ENCODE data around the gene TMC1. TPM values are rescaled to one million over a fixed set of nuclear protein-coding genes. Genes with fewer than 3 reads are reported as not detected.

TMC1 gene
- total RNA-seq, 4 donors from 2014 or later: 0.12 to 0.56 (median 0.13) TPM; not detected in 1

DNA sequence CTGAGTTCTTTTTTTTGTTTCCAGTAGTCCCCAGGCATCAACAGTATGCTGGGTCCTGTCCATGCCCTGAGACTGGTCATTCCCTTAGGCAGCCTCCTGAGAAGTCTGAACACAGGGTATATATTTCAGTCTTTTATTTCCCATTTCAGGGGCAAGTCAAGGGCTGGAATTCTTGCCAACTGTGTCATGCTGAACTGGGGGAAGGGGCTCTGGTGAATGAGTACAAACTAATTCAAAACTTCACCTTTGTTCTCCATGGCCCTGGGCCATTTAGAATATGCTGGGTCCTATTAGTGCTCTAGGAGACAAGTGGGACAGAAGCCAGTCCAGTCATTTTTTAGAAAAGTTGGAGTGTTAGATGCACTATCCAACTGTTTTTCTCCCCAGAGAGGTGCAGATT lies 170.3 kb downstream of the TMC1 start:
- DNase-seq (ENCODE audit: low spot score) (no peak), ATAC-seq (ENCODE audit: low FRiP score) (no peak)
- TF ChIP-seq, protein P1, sequence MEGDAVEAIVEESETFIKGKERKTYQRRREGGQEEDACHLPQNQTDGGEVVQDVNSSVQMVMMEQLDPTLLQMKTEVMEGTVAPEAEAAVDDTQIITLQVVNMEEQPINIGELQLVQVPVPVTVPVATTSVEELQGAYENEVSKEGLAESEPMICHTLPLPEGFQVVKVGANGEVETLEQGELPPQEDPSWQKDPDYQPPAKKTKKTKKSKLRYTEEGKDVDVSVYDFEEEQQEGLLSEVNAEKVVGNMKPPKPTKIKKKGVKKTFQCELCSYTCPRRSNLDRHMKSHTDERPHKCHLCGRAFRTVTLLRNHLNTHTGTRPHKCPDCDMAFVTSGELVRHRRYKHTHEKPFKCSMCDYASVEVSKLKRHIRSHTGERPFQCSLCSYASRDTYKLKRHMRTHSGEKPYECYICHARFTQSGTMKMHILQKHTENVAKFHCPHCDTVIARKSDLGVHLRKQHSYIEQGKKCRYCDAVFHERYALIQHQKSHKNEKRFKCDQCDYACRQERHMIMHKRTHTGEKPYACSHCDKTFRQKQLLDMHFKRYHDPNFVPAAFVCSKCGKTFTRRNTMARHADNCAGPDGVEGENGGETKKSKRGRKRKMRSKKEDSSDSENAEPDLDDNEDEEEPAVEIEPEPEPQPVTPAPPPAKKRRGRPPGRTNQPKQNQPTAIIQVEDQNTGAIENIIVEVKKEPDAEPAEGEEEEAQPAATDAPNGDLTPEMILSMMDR (IDR thresholded peaks at IDR 0.05): no peak

DNA sequence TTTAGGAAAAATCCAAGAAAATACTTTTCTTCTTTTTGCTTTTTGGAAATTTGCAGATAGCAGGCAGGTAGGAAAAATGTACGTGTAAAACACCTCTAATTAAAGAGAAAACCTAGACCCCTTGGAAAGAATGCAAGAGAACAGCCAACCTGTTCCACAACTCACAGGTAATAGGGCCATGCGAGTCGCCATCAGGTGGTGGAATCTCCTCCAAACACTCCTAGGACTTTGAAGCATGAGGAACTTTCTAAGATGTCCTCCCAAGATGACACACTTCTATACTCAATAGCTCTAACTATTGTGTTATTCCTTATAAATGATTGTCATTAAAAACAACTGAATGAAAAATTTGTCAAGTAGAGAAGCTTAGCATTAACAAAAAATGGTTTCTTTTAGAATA lies 174.0 kb downstream of the TMC1 start:
- ATAC-seq (ENCODE audit: low FRiP score) (no peak), DNase-seq (ENCODE audit: low spot score) (no peak)
- TF ChIP-seq, protein P1 (IDR thresholded peaks at IDR 0.05): no peak

- TF ChIP-seq, protein P1 (IDR thresholded peaks at IDR 0.05): no peak
- no peak for ATAC-seq (ENCODE audit: low FRiP score)
- DNase-seq (ENCODE audit: low spot score): no peak
Measured at GRCh38 chr9:72696511-72696910, 175.1 kb downstream of the TMC1 start.

DNA sequence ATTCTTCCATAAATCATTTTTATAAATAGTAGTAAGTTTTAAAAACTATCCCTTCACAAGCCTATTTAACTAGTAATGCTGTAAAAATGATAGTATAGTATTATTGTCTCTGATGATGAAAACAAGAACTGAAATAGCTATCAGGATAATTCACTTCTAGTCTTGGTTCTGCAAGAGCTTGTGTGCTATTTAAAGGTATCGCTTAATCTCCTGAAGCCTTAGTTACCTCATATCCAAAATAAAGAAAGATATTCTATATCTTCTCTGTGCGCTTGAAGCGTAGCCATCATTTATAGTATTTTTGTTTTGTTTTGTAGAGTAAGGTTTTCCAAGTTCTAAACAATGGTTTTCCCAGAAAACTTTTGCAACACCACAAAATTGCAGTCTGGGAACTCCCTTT lies 180.1 kb downstream of the TMC1 start:
- DNase-seq (ENCODE audit: low spot score): no peak
- no peak for ATAC-seq (ENCODE audit: low FRiP score)
- TF ChIP-seq, protein P1 (IDR thresholded peaks at IDR 0.05): no peak

GRCh38 chr9:72703574-72703973 lies 182.2 kb downstream of the TMC1 start:
- ATAC-seq (ENCODE audit: low FRiP score) (no peak), DNase-seq (ENCODE audit: low spot score) (no peak)
- TF ChIP-seq, protein P1 (IDR thresholded peaks at IDR 0.05): no peak

DNA sequence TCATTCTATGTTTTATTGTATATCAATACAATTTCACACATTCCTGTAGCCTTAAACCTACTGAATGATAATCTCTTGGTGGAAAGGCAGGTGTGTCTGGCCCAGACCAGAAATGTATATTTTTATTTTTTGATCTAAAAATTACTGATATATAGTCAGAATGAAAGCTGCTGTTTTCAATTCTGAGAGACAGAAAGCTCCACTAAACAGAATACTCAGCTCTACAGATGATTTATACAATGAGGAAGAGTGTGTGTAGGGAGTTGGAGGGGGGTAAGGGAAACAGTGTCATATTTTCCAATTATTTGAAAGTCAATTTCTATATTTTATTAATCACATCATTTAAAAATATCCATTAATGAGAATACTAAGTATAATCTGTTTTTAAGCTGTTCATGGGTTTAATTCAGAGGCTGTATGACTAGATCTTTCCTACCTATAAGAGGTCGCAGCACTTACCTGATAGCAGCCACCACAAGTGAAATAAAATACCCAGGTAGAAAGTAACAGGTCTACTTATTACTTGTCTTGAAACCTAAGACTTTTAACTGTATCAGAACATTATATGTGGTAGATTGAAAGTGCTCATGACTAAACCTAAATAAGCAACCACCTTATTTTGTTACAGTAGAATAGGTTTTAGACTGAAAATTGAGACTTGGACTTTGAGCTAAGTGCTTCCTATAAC lies 183.4 kb downstream of the TMC1 start:
- TF ChIP-seq, protein P1 (IDR thresholded peaks at IDR 0.05): no peak
- no peak for ATAC-seq (ENCODE audit: low FRiP score)
- no peak for DNase-seq (ENCODE audit: low spot score)

- no peak for ATAC-seq (ENCODE audit: low FRiP score)
Measured at GRCh38 chr9:72718503-72718902, 197.1 kb downstream of the TMC1 start.

More at GRCh38 chr9:72718503-72718902, 197.1 kb downstream of the TMC1 start:
- TF ChIP-seq, protein P1 (IDR thresholded peaks at IDR 0.05): no peak
- no peak for DNase-seq (ENCODE audit: low spot score)

Data from omental fat pad (tissue), 4 donors.